Urothelium cell line (cell line): ENCODE measurements around the gene ARVCF.

Experiments
- DNase-seq: peaks from one replicate; pipeline ENCODE4 v3.0.0; 2011; ENCODE audit warnings: low spot score, mixed read lengths
- FAIRE-seq: peaks from 2 replicates; lab custom pipeline; 2011; peaks lifted over from hg19 to GRCh38; lab: Jason Lieb, UNC

Gene ARVCF, protein sequence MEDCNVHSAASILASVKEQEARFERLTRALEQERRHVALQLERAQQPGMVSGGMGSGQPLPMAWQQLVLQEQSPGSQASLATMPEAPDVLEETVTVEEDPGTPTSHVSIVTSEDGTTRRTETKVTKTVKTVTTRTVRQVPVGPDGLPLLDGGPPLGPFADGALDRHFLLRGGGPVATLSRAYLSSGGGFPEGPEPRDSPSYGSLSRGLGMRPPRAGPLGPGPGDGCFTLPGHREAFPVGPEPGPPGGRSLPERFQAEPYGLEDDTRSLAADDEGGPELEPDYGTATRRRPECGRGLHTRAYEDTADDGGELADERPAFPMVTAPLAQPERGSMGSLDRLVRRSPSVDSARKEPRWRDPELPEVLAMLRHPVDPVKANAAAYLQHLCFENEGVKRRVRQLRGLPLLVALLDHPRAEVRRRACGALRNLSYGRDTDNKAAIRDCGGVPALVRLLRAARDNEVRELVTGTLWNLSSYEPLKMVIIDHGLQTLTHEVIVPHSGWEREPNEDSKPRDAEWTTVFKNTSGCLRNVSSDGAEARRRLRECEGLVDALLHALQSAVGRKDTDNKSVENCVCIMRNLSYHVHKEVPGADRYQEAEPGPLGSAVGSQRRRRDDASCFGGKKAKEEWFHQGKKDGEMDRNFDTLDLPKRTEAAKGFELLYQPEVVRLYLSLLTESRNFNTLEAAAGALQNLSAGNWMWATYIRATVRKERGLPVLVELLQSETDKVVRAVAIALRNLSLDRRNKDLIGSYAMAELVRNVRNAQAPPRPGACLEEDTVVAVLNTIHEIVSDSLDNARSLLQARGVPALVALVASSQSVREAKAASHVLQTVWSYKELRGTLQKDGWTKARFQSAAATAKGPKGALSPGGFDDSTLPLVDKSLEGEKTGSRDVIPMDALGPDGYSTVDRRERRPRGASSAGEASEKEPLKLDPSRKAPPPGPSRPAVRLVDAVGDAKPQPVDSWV

DNA sequence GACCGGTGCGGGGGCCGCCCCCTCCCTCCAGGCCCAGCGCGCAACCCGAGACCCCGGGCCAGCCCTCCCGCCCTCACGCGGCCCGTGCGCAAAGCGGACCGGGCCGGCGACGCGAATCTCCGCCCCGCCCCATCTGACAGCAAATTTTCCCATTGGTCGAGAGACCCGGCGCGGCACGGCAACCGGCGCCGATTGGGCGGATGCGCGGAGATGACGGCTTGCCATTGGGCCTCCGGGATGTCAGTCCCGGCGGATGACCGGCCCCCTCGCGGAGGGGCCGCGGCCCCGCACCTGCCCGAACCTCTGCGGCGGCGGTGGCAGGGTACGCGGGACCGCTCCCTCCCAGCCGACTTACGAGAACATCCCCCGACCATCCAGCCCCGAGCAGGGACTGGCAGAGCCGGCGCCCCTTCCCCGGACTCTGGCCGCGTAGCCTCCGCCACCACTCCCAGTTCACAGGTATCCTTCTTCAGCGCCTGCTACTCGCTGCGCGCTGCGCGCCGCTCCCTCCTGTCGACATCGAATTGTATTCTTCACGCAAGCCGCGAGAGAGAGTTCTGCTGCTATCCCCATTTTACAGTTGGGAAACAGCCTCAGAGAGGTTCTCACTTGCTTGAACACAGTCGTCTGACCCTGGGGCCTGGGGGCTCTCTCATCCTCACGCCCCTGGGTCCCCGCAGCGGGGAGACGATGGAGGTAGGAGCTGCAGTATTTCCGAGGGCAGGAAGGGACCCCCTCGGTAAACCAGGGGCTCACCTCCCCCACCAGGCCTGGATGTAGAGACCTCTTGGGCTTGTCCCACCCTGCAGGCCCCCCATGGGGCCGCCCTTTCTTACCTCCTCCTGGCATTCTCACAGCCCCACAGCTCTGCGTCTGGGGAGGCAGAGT lies at the start of gene ARVCF:
TSS of gene ARVCF (minus strand) at position 90 of the 888 bp plus-strand sequence. CDS start 26,029 bp downstream, outside the sequence.
- FAIRE-seq: peak; percentile 97
- DNase-seq: peak; percentile 100

DNA sequence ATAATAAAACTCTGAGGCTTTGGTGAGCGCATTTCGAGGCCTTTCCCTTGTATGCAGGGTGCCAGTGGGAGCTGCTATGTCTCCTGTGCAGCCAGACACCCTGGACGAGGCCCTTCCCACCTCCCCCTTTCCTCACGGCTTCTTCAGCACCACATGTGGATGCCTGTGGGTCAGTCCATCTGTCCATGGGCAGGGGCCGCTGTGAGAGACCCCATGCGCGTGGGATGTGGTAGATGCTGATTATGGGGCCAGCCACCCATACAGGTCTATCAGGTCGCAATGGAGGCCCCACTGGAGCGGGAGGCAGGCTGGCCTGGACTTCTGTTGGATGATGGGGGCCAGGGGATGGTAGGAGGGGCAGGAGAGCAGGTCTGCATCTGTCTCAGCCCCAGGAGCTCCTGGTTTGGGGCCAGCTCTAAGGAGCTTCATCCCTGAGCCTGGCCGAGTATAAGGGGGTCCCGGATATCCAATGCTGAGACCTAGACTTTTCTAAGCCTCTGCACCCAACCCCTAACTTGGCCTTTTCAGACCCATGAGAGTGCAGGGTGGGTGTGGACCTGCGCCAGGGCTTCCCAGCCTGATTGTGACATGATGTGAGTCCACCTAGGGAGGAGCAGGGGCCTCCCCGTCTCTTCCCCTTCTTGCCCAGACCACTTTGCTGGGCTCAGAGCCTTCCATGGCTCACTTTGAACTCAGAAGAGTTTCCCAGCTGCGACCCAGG lies 49.4 kb upstream of the ARVCF start:
- no peak for DNase-seq
- no peak for FAIRE-seq

DNA sequence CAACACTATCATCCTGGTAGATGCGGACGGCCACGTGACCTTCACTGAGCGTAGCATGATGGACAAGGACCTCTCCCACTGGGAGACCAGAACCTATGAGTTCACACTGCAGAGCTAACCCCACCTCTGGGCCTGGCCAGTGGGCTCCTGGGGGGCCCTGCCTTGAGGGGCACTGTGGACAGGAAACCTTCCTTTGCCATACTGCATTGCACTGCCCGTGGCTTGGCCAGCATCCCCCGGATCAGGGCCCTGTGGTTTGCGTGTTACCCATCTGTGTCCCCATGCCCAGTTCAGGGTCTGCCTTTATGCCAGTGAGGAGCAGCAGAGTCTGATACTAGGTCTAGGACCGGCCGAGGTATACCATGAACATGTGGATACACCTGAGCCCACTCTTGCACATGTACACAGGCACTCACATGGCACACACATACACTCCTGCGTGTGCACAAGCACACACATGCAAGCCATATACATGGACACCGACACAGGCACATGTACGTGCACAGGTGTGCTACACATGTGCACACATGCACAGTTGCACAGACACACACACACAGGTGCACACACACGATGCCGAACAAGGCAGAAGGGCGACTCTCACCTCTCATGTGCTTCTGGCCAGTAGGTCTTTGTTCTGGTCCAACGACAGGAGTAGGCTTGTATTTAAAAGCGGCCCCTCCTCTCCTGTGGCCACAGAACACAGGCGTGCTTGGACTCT lies 48.1 kb upstream of the ARVCF start:
- peak; percentile 97 for FAIRE-seq

DNA sequence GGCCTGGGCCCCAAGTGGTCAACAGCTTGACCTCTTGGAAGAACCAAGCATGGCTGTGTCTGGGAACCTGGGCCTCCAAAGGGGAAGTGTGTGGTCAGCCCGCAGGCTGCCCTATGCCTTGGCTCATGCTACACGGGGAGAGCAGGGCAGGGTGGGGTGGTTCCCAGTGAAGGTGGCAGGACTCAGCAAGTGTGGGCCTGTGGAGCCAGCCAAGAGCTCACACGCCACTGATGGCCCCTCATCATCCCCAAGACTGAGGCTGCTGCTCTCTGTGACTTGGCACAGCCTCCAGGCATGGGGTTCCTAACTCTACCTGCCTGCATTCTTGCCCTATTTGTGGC lies 47.5 kb upstream of the ARVCF start:
- no peak for DNase-seq
- FAIRE-seq: no peak

More for the DNA sequence above, 48.1 kb upstream of the ARVCF start:
- DNase-seq: no peak

DNA sequence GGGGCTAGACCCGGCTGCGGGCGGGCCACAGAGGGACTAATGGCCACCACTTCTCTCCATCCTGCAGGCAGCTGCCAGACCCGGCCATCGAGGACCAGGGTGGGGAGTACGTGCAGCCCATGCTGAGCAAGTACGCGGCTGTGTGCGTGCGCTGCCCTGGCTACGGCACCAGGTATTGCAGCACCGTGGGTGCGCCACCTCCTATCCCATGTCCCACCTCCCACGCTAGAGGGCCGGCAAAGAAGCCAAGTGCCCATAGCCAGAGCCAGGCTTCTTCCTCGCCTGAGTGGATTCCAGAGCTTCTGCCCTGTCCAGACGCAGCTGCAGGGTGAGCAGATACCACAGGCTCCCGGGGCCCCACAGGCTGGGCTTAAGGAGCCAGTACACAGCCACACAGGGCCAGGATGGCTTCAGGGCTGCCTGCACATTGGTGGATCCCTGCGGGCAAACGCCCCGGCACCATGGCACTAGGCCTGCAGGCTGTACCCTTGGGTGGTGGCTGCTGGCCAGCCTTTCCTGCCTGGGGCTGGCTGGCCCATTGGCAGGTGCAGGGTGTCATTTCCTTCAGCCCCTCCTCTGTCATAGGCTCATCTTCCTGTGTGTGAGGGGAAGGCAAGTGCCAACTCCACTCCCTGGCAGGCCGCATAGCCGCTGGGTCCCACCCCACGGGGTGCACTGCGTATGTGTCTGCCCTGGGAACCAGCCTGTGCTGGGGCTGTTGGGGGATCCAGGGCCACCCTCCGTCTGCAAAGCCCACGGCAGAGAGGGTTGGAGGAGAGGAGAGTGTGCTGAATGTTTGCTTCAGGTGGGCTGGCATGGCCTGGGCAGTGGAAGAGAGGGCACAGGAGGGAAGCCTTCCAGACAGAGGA lies 46.9 kb upstream of the ARVCF start:
- FAIRE-seq (peak; percentile 75), DNase-seq (no peak)

DNA sequence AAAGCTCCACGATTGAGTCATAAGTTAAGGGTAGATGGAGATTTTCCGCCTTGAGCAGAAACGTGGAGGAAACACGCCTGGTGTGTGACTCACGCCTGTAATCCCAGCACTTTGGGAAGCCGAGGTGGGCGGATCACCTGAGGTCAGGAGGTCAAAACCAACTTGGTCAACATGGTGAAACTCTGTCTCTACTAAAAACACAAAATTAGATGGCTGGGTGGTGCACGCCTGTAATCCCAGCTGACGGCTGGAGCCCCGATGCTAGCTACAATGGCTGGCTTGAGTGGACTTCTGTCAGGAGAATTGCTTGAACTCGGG lies 46.1 kb upstream of the ARVCF start:
- peak; percentile 84 for FAIRE-seq
- peak; percentile 56 for DNase-seq

DNA sequence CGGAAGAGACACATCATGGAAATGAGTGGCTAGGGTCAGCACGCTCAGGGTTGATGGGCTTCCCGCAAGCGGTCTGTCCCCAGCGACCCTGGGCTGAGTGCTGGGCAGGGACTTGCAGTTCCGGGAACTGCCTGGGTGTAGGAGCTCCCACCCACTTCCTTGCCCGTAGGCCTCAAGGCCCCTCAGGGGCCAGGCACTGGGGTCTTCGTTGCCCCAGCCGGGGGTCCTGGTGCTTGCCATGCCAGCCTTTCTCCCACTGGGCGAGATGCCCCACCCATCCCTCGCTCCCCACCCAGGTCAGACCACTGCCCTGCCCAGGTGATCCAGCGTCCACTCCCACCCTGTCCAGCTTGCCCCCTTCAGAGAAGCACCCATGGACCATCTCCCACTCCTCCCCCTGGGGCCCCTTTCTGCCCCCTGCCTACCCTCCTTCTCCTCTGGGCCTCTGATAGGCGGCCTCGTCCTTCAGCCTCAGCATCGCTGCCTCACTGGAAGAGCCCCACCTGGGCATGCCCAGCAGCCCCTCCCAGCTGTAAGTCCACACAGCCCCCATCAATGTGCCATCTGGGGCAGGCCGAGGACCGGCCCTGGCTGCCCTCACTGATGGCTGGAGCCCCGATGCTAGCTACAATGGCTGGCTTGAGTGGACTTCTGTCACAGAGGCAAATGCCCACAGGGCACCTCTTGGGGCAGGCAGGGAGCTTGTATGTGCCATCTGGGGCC lies 45.6 kb upstream of the ARVCF start:
- FAIRE-seq (no peak), DNase-seq (no peak)

DNA sequence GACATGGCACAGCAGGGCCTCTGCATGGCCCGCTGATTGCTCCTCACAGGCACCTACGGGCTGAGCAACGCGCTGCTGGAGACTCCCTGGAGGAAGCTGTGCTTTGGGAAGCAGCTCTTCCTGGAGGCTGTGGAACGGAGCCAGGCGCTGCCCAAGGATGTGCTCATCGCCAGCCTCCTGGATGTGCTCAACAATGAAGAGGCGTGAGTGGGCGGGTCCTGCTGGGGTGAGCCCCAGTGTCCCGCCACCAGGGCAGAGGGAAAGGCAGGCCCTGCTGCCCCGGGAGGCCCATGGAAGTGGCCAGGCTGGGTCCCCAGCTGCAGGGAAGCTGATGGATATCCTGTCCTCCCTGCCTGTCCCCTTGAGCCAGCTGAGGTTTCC lies 44.8 kb upstream of the ARVCF start:
- DNase-seq (no peak), FAIRE-seq (no peak)

DNA sequence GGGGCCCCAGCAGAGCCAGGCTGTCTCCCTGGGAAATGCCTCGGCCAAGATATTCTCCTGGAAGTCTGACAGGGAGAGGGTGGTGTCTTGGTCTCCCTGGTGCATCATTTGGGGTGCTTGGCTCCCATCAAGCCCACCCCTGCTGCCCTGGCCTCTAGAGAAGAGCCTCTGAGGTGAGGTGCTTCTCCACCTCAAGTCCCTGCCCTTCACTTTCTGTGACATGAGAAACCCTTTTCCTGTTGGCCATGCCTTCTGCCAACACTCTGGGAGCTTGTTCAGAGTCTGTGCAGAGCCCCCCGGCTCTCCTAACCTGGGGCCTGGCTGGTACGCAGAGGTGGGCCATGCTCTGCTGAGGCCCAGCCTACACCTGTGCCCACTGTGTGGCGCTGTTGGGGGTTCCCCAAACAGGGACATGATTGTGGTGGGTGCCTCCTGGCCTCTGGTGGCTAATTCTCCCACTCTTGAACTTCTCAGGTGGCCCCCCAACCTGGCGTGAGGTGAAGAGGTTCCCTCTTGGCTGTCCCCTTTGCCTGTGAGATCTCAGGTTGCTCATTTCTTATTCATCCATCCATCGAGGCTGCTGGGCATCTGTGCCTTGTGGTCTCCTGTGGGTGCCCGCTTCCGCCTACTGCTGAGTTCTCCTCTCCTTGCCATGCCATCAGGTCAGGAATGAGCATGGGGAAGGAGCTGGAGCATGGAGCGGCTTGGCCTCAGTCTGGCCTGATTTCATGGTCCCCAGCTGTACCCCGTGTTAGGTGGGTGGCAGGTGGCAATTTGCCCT lies 44.3 kb upstream of the ARVCF start:
- peak; percentile 80 for FAIRE-seq
- DNase-seq: no peak

DNA sequence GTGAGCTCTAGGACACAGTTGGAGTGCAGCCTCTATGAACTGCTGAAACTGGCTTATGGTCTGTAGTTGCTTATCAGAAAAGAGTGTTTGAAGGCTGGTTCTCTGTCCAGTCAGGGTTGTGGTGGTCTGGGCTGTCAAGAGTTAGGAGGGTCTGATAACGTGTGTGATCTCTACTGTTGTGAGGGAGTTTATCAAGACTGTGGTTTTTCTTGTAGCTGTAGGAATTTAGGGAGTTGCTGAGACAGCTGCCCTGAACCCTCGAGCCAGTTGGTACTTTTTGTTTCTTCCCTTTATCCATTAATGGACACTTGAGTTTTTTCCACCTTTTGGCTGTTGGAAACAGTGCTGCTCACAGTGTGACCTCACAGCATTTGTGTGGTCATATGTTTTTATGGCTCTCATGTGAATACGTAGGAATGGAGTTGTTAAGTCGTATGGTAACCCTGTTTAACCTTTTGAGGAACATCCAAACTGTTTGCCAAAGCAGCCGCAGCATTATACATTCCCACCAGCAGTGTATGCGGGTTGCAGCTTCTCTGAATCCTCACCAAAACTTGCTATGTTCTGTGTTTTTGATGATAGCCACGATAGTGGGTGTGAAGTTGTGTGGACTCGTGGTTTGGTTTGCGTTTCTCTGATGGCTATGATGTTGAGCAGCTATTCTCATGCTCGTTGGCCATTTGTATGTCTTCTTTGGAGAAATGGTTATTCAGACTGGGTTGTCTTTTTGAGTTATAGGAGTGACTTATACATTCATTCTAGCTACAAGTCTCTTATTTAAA lies 42.6 kb upstream of the ARVCF start:
- peak; percentile 32 for FAIRE-seq

DNA sequence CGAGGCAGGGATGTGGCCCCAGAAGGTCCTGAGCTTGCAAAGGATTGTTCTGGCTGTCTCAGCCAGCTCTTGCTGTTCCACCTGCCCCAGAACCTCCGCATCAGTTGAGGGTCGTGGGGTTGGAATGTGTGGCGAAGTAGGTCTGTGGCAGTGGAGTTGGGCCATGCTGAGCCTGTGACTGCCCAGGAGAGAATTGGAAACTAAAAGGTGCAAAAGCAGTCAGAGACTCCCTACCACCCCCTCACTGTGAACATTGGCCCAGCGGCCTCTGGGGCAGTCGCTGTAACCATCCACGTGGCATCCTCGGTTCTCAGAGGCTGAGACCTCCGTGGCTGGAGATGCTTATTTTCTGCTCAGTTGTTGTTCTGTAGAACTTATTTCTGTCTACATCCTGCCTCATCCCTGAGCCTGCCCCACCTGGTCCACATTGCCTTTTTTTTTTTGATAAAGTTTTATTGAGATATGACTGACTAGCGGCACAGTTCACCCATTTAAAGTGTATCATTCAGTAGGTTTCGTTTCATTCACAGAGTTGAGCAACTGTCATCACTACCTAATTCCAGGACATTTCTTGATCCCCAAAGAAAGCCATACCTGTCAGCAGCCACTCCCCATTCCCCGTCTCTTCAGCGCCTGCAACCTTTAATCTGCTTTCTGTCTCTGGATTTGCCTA lies 41.1 kb upstream of the ARVCF start:
- DNase-seq (no peak), FAIRE-seq (peak; percentile 23)

More for the DNA sequence above, 42.6 kb upstream of the ARVCF start:
- no peak for DNase-seq

DNA sequence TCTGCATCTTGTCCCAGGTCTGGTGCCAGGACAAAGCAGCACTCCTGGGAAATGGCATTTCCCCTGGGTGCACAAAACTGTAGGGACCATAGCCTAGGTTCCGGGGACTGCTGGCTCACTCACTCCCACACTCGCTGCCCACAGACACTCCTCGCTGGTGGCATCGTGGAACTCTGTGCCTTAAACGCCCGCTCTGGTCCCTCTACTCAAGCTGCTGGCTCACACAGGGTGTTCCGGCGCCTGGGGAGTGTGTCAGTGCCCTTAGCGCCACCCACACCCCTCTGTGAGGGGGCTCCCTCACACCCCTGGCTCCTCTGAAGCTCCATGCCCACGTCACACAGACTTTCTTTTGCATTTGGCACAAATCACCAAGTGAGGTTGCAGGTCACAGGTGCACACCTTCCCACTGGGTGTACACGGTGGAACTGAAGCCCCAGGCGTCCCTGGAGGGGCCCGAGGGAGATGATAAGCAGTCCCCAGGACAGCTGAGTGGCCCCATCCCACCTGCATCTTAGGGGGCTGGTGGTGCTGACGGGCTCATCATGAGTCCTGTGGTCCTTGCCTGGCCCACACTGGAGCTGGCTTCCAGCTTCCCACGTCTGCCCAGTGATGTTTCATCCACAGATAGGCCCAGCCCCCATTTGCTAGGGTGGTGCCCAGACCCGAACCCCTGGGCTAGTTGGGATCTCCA lies 40.2 kb upstream of the ARVCF start:
- DNase-seq (no peak), FAIRE-seq (peak; percentile 37)

DNA sequence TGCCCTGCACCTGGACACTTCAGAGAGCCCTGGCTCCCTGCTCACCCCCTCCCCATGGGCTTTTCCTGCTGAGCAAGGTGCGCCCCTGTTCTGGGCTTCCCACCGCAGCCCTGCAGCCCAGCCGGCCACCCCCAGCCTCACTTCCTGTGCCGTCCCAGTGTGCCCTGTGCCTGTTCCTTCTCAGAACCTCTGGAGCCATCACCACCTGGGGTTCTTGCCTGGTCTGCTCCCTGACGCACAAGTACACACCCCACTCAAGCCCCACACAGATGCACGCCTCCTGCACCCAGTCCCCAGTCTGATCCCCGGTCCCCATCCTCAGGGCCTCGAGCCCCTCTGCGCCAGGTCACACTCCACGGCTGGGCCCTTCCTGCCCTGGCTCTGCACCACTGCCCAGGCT lies 39.5 kb upstream of the ARVCF start:
- FAIRE-seq: no peak
- DNase-seq: no peak

DNA sequence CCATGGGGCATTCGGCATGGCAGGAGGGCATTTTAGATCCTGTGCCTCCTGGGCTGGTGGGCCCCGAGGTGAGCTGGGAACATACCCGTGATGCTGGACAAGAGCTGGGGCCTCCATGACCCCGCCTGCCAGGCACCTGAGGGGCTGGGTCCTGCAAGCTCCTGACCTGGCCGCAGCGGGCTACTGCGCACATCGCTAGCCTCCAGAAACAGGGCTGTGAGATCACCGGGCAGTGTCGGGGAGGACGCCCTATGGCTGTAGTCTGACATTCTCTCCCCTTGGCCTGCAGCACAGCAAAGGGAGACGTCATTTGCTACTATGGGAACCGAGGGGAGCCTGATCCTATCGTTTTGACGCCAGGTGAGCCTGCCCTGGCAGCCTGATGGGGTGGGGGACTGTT lies 39.0 kb upstream of the ARVCF start:
- FAIRE-seq (no peak), DNase-seq (no peak)

DNA sequence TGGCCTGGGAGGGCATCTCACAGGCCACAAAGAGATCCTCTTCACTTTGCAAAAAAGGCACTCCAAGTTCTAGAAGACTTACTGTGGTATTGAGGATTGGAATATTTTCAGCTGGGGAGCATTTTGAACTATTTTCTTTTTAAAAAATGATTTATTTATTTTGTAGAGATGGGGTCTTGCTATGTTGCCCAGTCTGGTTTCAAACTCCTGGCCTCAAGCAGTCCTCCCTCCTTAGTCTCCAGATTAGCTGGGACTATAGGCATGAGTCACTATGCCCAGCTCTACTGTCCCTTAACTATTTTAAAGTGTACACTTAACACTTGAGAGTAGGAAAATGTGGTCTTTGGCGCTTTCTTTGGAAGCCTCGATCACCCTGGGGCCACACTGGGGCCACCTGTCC lies 38.5 kb upstream of the ARVCF start:
- FAIRE-seq (no peak), DNase-seq (no peak)
